Measurements from ENCODE around the gene LENEP.

Gene LENEP

GRCh38 chr1:154955718-154956543, 37.5 kb upstream of the LENEP start, which contains the start of gene PBXIP1:
Gene PBXIP1 (minus strand): TSS chr1:154956099. CDS start chr1:154953721, 2,378 bp downstream.
- peak within 1 kb of the TSS; percentile 54 for H3K4me3 ChIP-seq (ENCODE audit: control insufficient read depth, low read depth, low read length)
- peak; percentile 66 for DNase-seq (ENCODE audit: low read depth)
- TF ChIP-seq CTCF (IDR thresholded peaks at IDR 0.05; ENCODE audit: control insufficient read depth, insufficient read depth, low read depth, low read length, missing control alignments), result peak; percentile 48

GRCh38 chr1:154956544-154956941, 36.8 kb upstream of the LENEP start:
- no peak for DNase-seq (ENCODE audit: low read depth)
- TF ChIP-seq CTCF (IDR thresholded peaks at IDR 0.05; ENCODE audit: control insufficient read depth, insufficient read depth, low read depth, low read length, missing control alignments), result no peak

GRCh38 chr1:154957091-154957657, 36.2 kb upstream of the LENEP start:
- H3K4me3 ChIP-seq (ENCODE audit: control insufficient read depth, low read depth, low read length), result no peak overlapping the region
- TF ChIP-seq CTCF (IDR thresholded peaks at IDR 0.05; ENCODE audit: control insufficient read depth, insufficient read depth, low read depth, low read length, missing control alignments), result no peak
- no peak for DNase-seq (ENCODE audit: low read depth)

More at GRCh38 chr1:154956544-154956941, 36.8 kb upstream of the LENEP start:
- H3K4me3 ChIP-seq (ENCODE audit: control insufficient read depth, low read depth, low read length), result peak overlapping the region; percentile 54

GRCh38 chr1:154958036-154958435, 35.4 kb upstream of the LENEP start:
- no peak overlapping the region for H3K4me3 ChIP-seq (ENCODE audit: control insufficient read depth, low read depth, low read length)
- TF ChIP-seq CTCF (IDR thresholded peaks at IDR 0.05; ENCODE audit: control insufficient read depth, insufficient read depth, low read depth, low read length, missing control alignments), result no peak
- DNase-seq (ENCODE audit: low read depth), result no peak

GRCh38 chr1:154958681-154959425, 34.5 kb upstream of the LENEP start:
- TF ChIP-seq CTCF (IDR thresholded peaks at IDR 0.05; ENCODE audit: control insufficient read depth, insufficient read depth, low read depth, low read length, missing control alignments), result no peak
- H3K4me3 ChIP-seq (ENCODE audit: control insufficient read depth, low read depth, low read length), result no peak overlapping the region
- DNase-seq (ENCODE audit: low read depth), result no peak

GRCh38 chr1:154959426-154959780, 34.0 kb upstream of the LENEP start:
- DNase-seq (ENCODE audit: low read depth), result no peak
- no peak for TF ChIP-seq CTCF (IDR thresholded peaks at IDR 0.05; ENCODE audit: control insufficient read depth, insufficient read depth, low read depth, low read length, missing control alignments)

More at GRCh38 chr1:154959426-154959780, 34.0 kb upstream of the LENEP start:
- no peak overlapping the region for H3K4me3 ChIP-seq (ENCODE audit: control insufficient read depth, low read depth, low read length)
